H1 (cell line): ENCODE results near the gene FOXF1. TPM values are rescaled to one million over a fixed set of nuclear protein-coding genes. Genes with fewer than 3 reads are reported as not detected.

ENCODE experiments used
- CTCF ChIA-PET: fragments of 300-600 bp; sonication (Branson Sonifier 250); formaldehyde crosslinking; loops from one replicate; lab custom pipeline; 2021; ENCODE audit not compliant: partially characterized antibody; lab: Charles Lee
- POLR2A ChIA-PET: fragments of 300-600 bp; sonication (Branson Sonifier 250); formaldehyde crosslinking; loops from one replicate; lab custom pipeline; 2021; ENCODE audit warnings: inconsistent platforms; ENCODE audit not compliant: partially characterized antibody; lab: Charles Lee
- DNase-seq, 2 experiments: peaks; one replicate each; pipeline versions ENCODE4 v3.0.0 to v3.0.0-alpha.2; 2010 to 2022; ENCODE audit warnings: low spot score in 2 of 2, low read depth in 1 of 2, mixed read lengths in 1 of 2
- FAIRE-seq: peaks from 2 replicates; lab custom pipeline; 2011; peaks lifted over from hg19 to GRCh38; lab: Jason Lieb, UNC
- H2AFZ ChIP-seq: 2 replicates; pipeline ENCODE4 v1.8.1; 2012; ENCODE audit warnings: low read length, inconsistent platforms
- H2AK5ac ChIP-seq: 2 replicates; pipeline ENCODE4 v1.6.1; 2013; ENCODE audit warnings: low read depth, low read length
- H2BK120ac ChIP-seq: replicated peaks from 2 replicates; pipeline ENCODE3; 2013; ENCODE audit warnings: low read depth, low read length, inconsistent platforms
- H2BK12ac ChIP-seq: 2 replicates; pipeline ENCODE4 v1.6.1; 2013; ENCODE audit warnings: low read depth, low read length
- H2BK15ac ChIP-seq: 2 replicates; pipeline ENCODE4 v1.6.1; 2013; ENCODE audit warnings: low read length
- H2BK20ac ChIP-seq: 2 replicates; pipeline ENCODE4 v1.6.1; 2013; ENCODE audit warnings: low read length
- H2BK5ac ChIP-seq: 2 replicates; pipeline ENCODE4 v1.6.1; 2013; ENCODE audit warnings: low read depth, low read length
- H3K14ac ChIP-seq: 2 replicates; pipeline ENCODE4 v1.6.1; 2013; ENCODE audit warnings: inconsistent platforms; ENCODE audit not compliant: insufficient read length
- H3K18ac ChIP-seq: 2 replicates; pipeline ENCODE4 v1.6.1; 2013; ENCODE audit warnings: low read length; ENCODE audit errors: extremely low read depth
- H3K23ac ChIP-seq: 2 replicates; pipeline ENCODE4 v1.6.1; 2013; ENCODE audit warnings: inconsistent platforms; ENCODE audit not compliant: insufficient read length
- H3K23me2 ChIP-seq: 2 replicates; pipeline ENCODE4 v1.6.1; 2013; ENCODE audit warnings: low read depth, low read length
- H3K27ac ChIP-seq: 2 replicates; pipeline ENCODE4 v1.6.1; 2011; ENCODE audit warnings: low read depth, low read length, inconsistent platforms
- H3K27me3 ChIP-seq, 4 experiments: replicated peaks in 1 of 4; 1 replicate in 1 of 4; 2 replicates in 3 of 4; pipeline versions ENCODE4 v1.6.1 to v1.8.1; 2011 to 2013; ENCODE audit warnings: low read length in 3 of 4, mild to moderate bottlenecking in 3 of 4, inconsistent platforms in 2 of 4, mixed read lengths in 2 of 4, moderate library complexity in 1 of 4; ENCODE audit not compliant: control insufficient read depth in 3 of 4, insufficient read depth in 3 of 4; ENCODE audit errors: extremely low read depth in 1 of 4
- H3K36me3 ChIP-seq, 4 experiments: 2 replicates each; pipeline versions ENCODE4 v1.6.1 to v1.8.1; 2011 to 2013; ENCODE audit warnings: mild to moderate bottlenecking in 4 of 4, low read length in 3 of 4, moderate library complexity in 2 of 4, control low read depth in 1 of 4, inconsistent platforms in 1 of 4; ENCODE audit not compliant: insufficient read depth in 4 of 4, control insufficient read depth in 2 of 4
- H3K4ac ChIP-seq: replicated peaks from 2 replicates; pipeline ENCODE3; 2013; ENCODE audit warnings: low read length, low read depth, mixed read lengths, inconsistent platforms; ENCODE audit not compliant: insufficient read length
- H3K4me1 ChIP-seq, 4 experiments: replicated peaks in 1 of 4; 1 replicate in 1 of 4; 2 replicates in 3 of 4; pipeline versions ENCODE4 v1.6.1 to v1.8.1; 2011 to 2013; ENCODE audit warnings: low read length in 3 of 4, inconsistent platforms in 2 of 4, mixed read lengths in 1 of 4; ENCODE audit not compliant: insufficient read depth in 4 of 4, control insufficient read depth in 3 of 4
- H3K4me2 ChIP-seq, 2 experiments: 2 replicates each; pipeline versions ENCODE4 v1.6.1 to v1.8.1; 2011 to 2013; ENCODE audit warnings: low read depth in 2 of 2, low read length in 2 of 2, control low read depth in 1 of 2, inconsistent platforms in 1 of 2, mild to moderate bottlenecking in 1 of 2; ENCODE audit not compliant: insufficient read depth in 1 of 2
- H3K4me3 ChIP-seq, 4 experiments: fragments of 200-600, 300-600 bp in 1 of 4; sonication (generic), shearing (Covaris generic), sonication (Bioruptor Twin) in 1 of 4; 2 replicates each; pipeline versions ENCODE4 v1.5.1 to v1.8.1; 2011 to 2016; ENCODE audit warnings: low read length in 4 of 4, low read depth in 3 of 4, control low read depth in 2 of 4, inconsistent platforms in 2 of 4, mild to moderate bottlenecking in 2 of 4, mixed read lengths in 1 of 4, moderate library complexity in 1 of 4; ENCODE audit not compliant: insufficient read depth in 2 of 4; ENCODE audit errors: extremely low read depth in 1 of 4
- H3K56ac ChIP-seq: replicated peaks from 2 replicates; pipeline ENCODE3; 2013; ENCODE audit warnings: low read depth, mild to moderate bottlenecking, mixed read lengths, low read length, inconsistent platforms; ENCODE audit not compliant: insufficient read length
- H3K79me1 ChIP-seq: 2 replicates; pipeline ENCODE4 v1.6.1; 2013; ENCODE audit warnings: low read depth, low read length, control low read depth
- H3K79me2 ChIP-seq, 2 experiments: 2 replicates each; pipeline versions ENCODE4 v1.6.1 to v1.8.1; 2012 to 2013; ENCODE audit warnings: low read length in 2 of 2, mild to moderate bottlenecking in 2 of 2, inconsistent platforms in 1 of 2; ENCODE audit not compliant: insufficient read depth in 2 of 2, control insufficient read depth in 1 of 2
- H3K9ac ChIP-seq, 4 experiments: replicated peaks in 1 of 4; 1 replicate in 1 of 4; 2 replicates in 3 of 4; pipeline versions ENCODE4 v1.6.1 to v1.8.1; 2011 to 2013; ENCODE audit warnings: low read depth in 3 of 4, low read length in 3 of 4, control low read depth in 2 of 4, mild to moderate bottlenecking in 2 of 4, moderate library complexity in 2 of 4, inconsistent platforms in 1 of 4; ENCODE audit errors: extremely low read depth in 1 of 4
- H3K9me3 ChIP-seq, 2 experiments: 2 replicates each; pipeline versions ENCODE4 v1.6.1 to v1.8.1; 2012 to 2013; ENCODE audit warnings: mild to moderate bottlenecking in 2 of 2, moderate library complexity in 2 of 2, control low read depth in 1 of 2, inconsistent platforms in 1 of 2, low read depth in 1 of 2, low read length in 1 of 2, mixed read lengths in 1 of 2; ENCODE audit not compliant: insufficient read depth in 2 of 2
- H4K20me1 ChIP-seq, 2 experiments: replicated peaks in 1 of 2; 2 replicates each; pipeline versions ENCODE3 to v1.8.1; 2011 to 2013; ENCODE audit warnings: inconsistent platforms in 2 of 2, low read length in 2 of 2, mild to moderate bottlenecking in 1 of 2; ENCODE audit not compliant: insufficient read depth in 2 of 2, control insufficient read depth in 1 of 2
- H4K5ac ChIP-seq: 2 replicates; pipeline ENCODE4 v1.6.1; 2013; ENCODE audit warnings: low read length, low read depth, mixed read lengths, inconsistent platforms; ENCODE audit not compliant: insufficient read length
- H4K8ac ChIP-seq: 2 replicates; pipeline ENCODE4 v1.8.0; 2013; ENCODE audit warnings: mild to moderate bottlenecking, moderate library complexity, low read length, inconsistent platforms; ENCODE audit not compliant: insufficient read depth; ENCODE audit errors: extremely low read depth
- H4K91ac ChIP-seq: replicated peaks from 2 replicates; pipeline ENCODE3; 2013; ENCODE audit warnings: low read length, mixed read lengths, inconsistent platforms; ENCODE audit not compliant: insufficient read length
- BRCA1 ChIP-seq: IDR thresholded peaks from 2 replicates; pipeline ENCODE4 v1.6.1; 2012; ENCODE audit warnings: low read depth, low read length, improper control_type of control experiment
- CBX5 ChIP-seq: fragments of 300-800, 300-1000 bp; sonication (generic); IDR thresholded peaks from 2 replicates; pipeline ENCODE4 v1.7.1; 2016; ENCODE audit warnings: antibody characterized with exemption, low read length, low read depth
- CHD2 ChIP-seq: IDR thresholded peaks from 2 replicates; pipeline ENCODE4 v1.6.1; 2012; ENCODE audit warnings: low read length, improper control_type of control experiment
- CREB1 ChIP-seq: IDR thresholded peaks from 2 replicates; pipeline ENCODE4 v1.6.1; 2012; ENCODE audit warnings: inconsistent platforms
- E2F6 ChIP-seq: IDR thresholded peaks from 2 replicates; pipeline ENCODE4 v1.6.1; 2012; ENCODE audit warnings: inconsistent platforms
- GTF2F1 ChIP-seq: IDR thresholded peaks from 2 replicates; pipeline ENCODE4 v1.6.1; 2012; ENCODE audit warnings: low read depth, low read length, improper control_type of control experiment, borderline replicate concordance
- HDAC6 ChIP-seq: IDR thresholded peaks from one replicate; pipeline ENCODE4 v1.7.1; 2012; ENCODE audit warnings: low read depth, mild to moderate bottlenecking, inconsistent platforms, low read length, moderate library complexity
- JUN ChIP-seq: IDR thresholded peaks from 2 replicates; pipeline ENCODE4 v1.6.1; 2011; ENCODE audit warnings: low read depth, mild to moderate bottlenecking, improper control_type of control experiment, low read length
- NANOG ChIP-seq: IDR thresholded peaks from 2 replicates; pipeline ENCODE4 v1.6.1; 2011; ENCODE audit warnings: low read length, low read depth, mild to moderate bottlenecking, inconsistent platforms; ENCODE audit not compliant: insufficient read depth, poor library complexity, severe bottlenecking
- RAD21 ChIP-seq, 2 experiments: IDR thresholded peaks in 1 of 2; conservative IDR thresholded peaks in 1 of 2; 2 replicates each; pipeline ENCODE4 v1.6.1; 2011; ENCODE audit warnings: low read depth in 2 of 2, low read length in 2 of 2, improper control_type of control experiment in 1 of 2, inconsistent platforms in 1 of 2, mild to moderate bottlenecking in 1 of 2, moderate library complexity in 1 of 2
- YY1 ChIP-seq: IDR thresholded peaks from 2 replicates; pipeline ENCODE4 v1.6.1; 2011; ENCODE audit warnings: low read depth, mild to moderate bottlenecking, low read length
- WGBS, 2 experiments: shearing (Covaris generic) in 1 of 2; methylation state at CpG; one replicate each; pipeline versions ENCODE4 v1.1.6 to v1.1.7; 2013 to 2015; ENCODE audit warnings: low lambda C conversion rate in 2 of 2, mixed read lengths in 2 of 2, inconsistent platforms in 1 of 2, low coverage in 1 of 2, missing lambda C conversion rate in 1 of 2; ENCODE audit not compliant: insufficient replicate concordance in 2 of 2, insufficient coverage in 1 of 2, insufficient read length in 1 of 2; ENCODE audit errors: extremely low coverage in 1 of 2, missing lambda C conversion rate in 1 of 2; 5-methylcytosine and 5-hydroxymethylcytosine counted together
- polyA plus RNA-seq, 7 experiments: library from polyadenylated mRNA; depleted of rRNA in 3 of 7; stranded (reverse) in 5 of 7; unstranded in 2 of 7; fragments of >200 nt in 5 of 7; fragments of 200-250 nt in 2 of 7; gene quantifications; 1 replicate in 5 of 7; 2 replicates in 1 of 7; 4 replicates in 1 of 7; pipeline versions ENCODE4 v1.2.1 to v1.2.3, GENCODE V29; 2011 to 2013; ENCODE audit warnings: missing spikeins in 2 of 7, mixed read lengths in 2 of 7
- total RNA-seq: library from RNA; stranded (reverse); fragmentation: NEBNext Ultra II Directional; extraction: Animal tissue kit (Norgen Biotek cat#: 25700); gene quantifications from 2 replicates; pipeline ENCODE4 v1.2.1, GENCODE V29; 2021

The FOXF1 gene
- total and polyA plus RNA-seq, 2 of the 8 experiments (the other 6 are each of a cell fraction or from before 2014, with no cell fraction given), result 0.02 TPM; not detected in 1

GRCh38 chr16:86505899-86506864 is 4.1 kb upstream of the FOXF1 start:
- CTCF ChIA-PET, result interaction anchor here (0.6 to 1.9 kb wide), 7 partner anchors 10 to 441 kb away, joined by 3 to 6 read pairs (median 5); no protein-coding TSS in a partner anchor
- H3K18ac ChIP-seq, result no peak overlapping the region; the same call in 1 of the 2 replicates
- H3K4me3 ChIP-seq, result no peak overlapping the region
- H4K8ac ChIP-seq, result no peak overlapping the region
- H3K9me3 ChIP-seq, result no peaks in the 10 kb centered on the region
- H2BK12ac ChIP-seq, result no peak overlapping the region
- no peak overlapping the region for H4K91ac ChIP-seq
- no peak overlapping the region for H2BK120ac ChIP-seq
- WGBS, 2 experiments, result 9% methylated on average over 24 of the region's 27 CpGs; no CpG with 5 or more reads in 1 of the 2 experiments
- POLR2A ChIA-PET, result no interaction called here
- H2AK5ac ChIP-seq, result no peak overlapping the region
- H3K79me1 ChIP-seq, result peaks cover 2% of the 10 kb centered on the region; the same call in 1 of the 2 replicates
- H2BK5ac ChIP-seq, result no peak overlapping the region
- peaks cover 5% of the 10 kb centered on the region; the same call in 1 of the 2 replicates for H3K23me2 ChIP-seq
- no peak overlapping the region for H2BK15ac ChIP-seq
- no peaks in the 10 kb centered on the region for H3K79me2 ChIP-seq
- DNase-seq (no peak), FAIRE-seq (no peak)
- peaks cover 96 to 99% (median 97%) of the 10 kb centered on the region in 4 experiments for H3K27me3 ChIP-seq
- peaks cover 42 to 55% of the 10 kb centered on the region in 2 experiments for H4K20me1 ChIP-seq
- H3K36me3 ChIP-seq, result peaks cover 0 to 4% (median 0%) of the 10 kb centered on the region in 4 experiments; a peak in 1 of 8 replicates
- H3K4me1 ChIP-seq, result peaks cover 0 to 40% (median 20%) of the 10 kb centered on the region in 4 experiments; a peak in 6 of 7 replicates
- no peak overlapping the region for H2BK20ac ChIP-seq
- H4K5ac ChIP-seq, result no peak overlapping the region
- H3K4ac ChIP-seq, result no peak overlapping the region
- no peak overlapping the region for H3K23ac ChIP-seq
- H3K14ac ChIP-seq, result no peak overlapping the region
- no peak overlapping the region for H2AFZ ChIP-seq
- H3K9ac ChIP-seq, result no peak overlapping the region
- H3K56ac ChIP-seq, result no peak overlapping the region
- no peak overlapping the region for H3K27ac ChIP-seq
- peak overlapping the region in 1 of 2 experiments; percentile 26; a peak in 2 of 4 replicates for H3K4me2 ChIP-seq
- TF ChIP-seq BRCA1 (no peak), CHD2 (no peak), CBX5 (no peak), HDAC6 (no peak), NANOG (no peak), RAD21 (IDR thresholded peaks at IDR 0.05 in 1 of 2, conservative IDR thresholded peaks at IDR 0.05 in 1 of 2; ENCODE audit: low read depth in 2 of 2, low read length in 2 of 2) (no peak), JUN (no peak), CREB1 (no peak), YY1 (no peak), GTF2F1 (no peak), E2F6 (no peak)
